SU-DHL-6 (cell line): Measurements from ENCODE around the gene ELMO1.
A peak's percentile ranks its signal among the peaks of the same experiment; 100 is the strongest.

Source experiments
- H2AFZ ChIP-seq: fragments of 200-600 bp; sonication (generic); 2 replicates; pipeline ENCODE4 v1.6.1; 2014; ENCODE audit warnings: low read depth, mild to moderate bottlenecking, moderate library complexity, mixed read lengths, antibody characterized with exemption, low read length; ENCODE audit not compliant: severe bottlenecking
- H3F3A ChIP-seq: fragments of 200-600 bp; shearing (Covaris generic); 2 replicates; pipeline ENCODE4 v1.6.0; 2016; ENCODE audit warnings: antibody characterized with exemption, mild to moderate bottlenecking; ENCODE audit not compliant: insufficient read depth
- H3K27ac ChIP-seq: fragments of 200-600 bp; sonication (generic); 2 replicates; pipeline ENCODE4 v1.5.1; 2016; ENCODE audit warnings: low read depth, mild to moderate bottlenecking, low read length, moderate library complexity, mixed read lengths
- H3K27me3 ChIP-seq: fragments of 200-600 bp; sonication (generic), shearing (Covaris generic); 2 replicates; pipeline ENCODE4 v1.6.0; 2014; ENCODE audit warnings: mild to moderate bottlenecking, low read length
- H3K36me3 ChIP-seq: fragments of 200-600 bp; sonication (generic); 2 replicates; pipeline ENCODE4 v1.6.1; 2014; ENCODE audit warnings: mild to moderate bottlenecking, low read length, mixed read lengths
- H3K4me2 ChIP-seq: fragments of 300-600, 200-600 bp; shearing (Covaris generic), sonication (generic); 2 replicates; pipeline ENCODE4 v1.6.0; 2014; ENCODE audit warnings: low read length, low read depth, mild to moderate bottlenecking; ENCODE audit not compliant: poor library complexity, severe bottlenecking
- H3K4me3 ChIP-seq: fragments of 200-600 bp; sonication (generic); 2 replicates; pipeline ENCODE4 v1.5.1; 2014; ENCODE audit warnings: antibody characterized with exemption, low read length, mild to moderate bottlenecking, mixed read lengths; ENCODE audit not compliant: insufficient read depth, poor library complexity, severe bottlenecking
- H3K79me2 ChIP-seq: fragments of 200-600 bp; sonication (generic); 2 replicates; pipeline ENCODE4 v1.6.1; 2014; ENCODE audit warnings: mild to moderate bottlenecking, low read length, moderate library complexity; ENCODE audit not compliant: insufficient read depth
- H3K9ac ChIP-seq: fragments of 200-600 bp; sonication (generic); 2 replicates; pipeline ENCODE4 v1.7.0; 2014; ENCODE audit warnings: mild to moderate bottlenecking, low read length
- H3K9me2 ChIP-seq: fragments of 200-600 bp; sonication (generic); replicated peaks from 2 replicates; pipeline ENCODE4 v1.6.1; 2014; ENCODE audit warnings: low read length; ENCODE audit not compliant: insufficient read depth
- H3K9me3 ChIP-seq: fragments of 200-600 bp; sonication (generic); 2 replicates; pipeline ENCODE4 v1.6.1; 2014; ENCODE audit warnings: low read length, mixed read lengths; ENCODE audit not compliant: insufficient read depth
- H4K20me1 ChIP-seq: fragments of 200-600 bp; sonication (generic); 2 replicates; pipeline ENCODE4 v1.6.1; 2014; ENCODE audit warnings: low read depth, mild to moderate bottlenecking, antibody characterized with exemption, low read length, moderate library complexity, mixed read lengths
- EZH2phosphoT487 ChIP-seq: fragments of 200-600 bp; sonication (generic), shearing (Covaris generic); conservative IDR thresholded peaks from 2 replicates; pipeline ENCODE4 v1.6.1; 2018; ENCODE audit warnings: mild to moderate bottlenecking, antibody characterized with exemption, low read length, moderate library complexity, mixed read lengths
- TF ChIP-seq, protein P1 (sequence below): fragments of 200-600 bp; sonication (generic); IDR thresholded peaks from one replicate; pipeline ENCODE4 v1.5.1; 2017; ENCODE audit warnings: antibody characterized with exemption, mild to moderate bottlenecking, low read length, moderate library complexity; ENCODE audit not compliant: insufficient read depth, poor library complexity, severe bottlenecking

ELMO1 gene

DNA sequence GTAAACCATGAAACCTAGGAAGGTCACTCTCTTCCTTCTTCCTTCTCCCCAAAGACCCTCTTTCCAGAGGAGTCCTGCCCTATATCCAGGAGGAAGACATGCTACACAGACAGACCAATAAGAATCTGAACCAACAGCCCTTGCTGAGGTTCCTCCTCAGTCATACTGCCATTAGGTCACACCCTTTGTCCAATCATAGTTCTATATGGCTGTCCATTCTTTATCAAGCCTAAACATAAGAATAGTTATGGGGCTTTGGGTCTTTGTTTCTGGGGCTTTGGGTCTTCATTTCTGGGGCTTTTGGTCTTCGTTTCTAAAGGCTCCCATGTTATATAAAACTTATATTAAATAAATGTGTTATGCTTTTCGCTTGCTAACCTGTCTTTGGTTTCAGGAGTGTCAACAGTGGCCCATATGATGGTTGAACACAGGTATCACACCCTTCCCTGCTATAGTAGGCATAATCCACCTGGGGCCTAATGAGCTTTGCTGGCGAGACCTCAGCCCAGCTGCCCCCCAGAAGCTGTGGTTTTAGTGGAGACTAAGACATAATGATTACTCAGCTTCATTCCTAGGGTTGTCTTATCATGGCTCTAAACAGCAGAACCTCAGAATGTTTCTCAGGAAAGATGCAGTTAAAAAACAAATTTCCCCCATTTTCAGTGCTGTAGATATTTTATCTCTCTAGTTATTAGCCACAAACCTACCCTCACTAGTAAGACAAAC is 91.6 kb downstream of the ELMO1 start:
- Histone ChIP-seq H3F3A (no peaks in the 10 kb centered on the region), H3K4me3 (no peak overlapping the region), H4K20me1 (no peaks in the 10 kb centered on the region), H3K9me3 (no peaks in the 10 kb centered on the region), H3K9ac (no peak overlapping the region), H3K9me2 (no peaks in the 10 kb centered on the region), H3K27ac (no peak overlapping the region), H3K4me2 (no peak overlapping the region), H3K27me3 (no peaks in the 10 kb centered on the region), H2AFZ (no peak overlapping the region), H3K36me3 (no peaks in the 10 kb centered on the region), H3K79me2 (no peaks in the 10 kb centered on the region)
- no peak for TF ChIP-seq EZH2phosphoT487
- TF ChIP-seq, protein P1, sequence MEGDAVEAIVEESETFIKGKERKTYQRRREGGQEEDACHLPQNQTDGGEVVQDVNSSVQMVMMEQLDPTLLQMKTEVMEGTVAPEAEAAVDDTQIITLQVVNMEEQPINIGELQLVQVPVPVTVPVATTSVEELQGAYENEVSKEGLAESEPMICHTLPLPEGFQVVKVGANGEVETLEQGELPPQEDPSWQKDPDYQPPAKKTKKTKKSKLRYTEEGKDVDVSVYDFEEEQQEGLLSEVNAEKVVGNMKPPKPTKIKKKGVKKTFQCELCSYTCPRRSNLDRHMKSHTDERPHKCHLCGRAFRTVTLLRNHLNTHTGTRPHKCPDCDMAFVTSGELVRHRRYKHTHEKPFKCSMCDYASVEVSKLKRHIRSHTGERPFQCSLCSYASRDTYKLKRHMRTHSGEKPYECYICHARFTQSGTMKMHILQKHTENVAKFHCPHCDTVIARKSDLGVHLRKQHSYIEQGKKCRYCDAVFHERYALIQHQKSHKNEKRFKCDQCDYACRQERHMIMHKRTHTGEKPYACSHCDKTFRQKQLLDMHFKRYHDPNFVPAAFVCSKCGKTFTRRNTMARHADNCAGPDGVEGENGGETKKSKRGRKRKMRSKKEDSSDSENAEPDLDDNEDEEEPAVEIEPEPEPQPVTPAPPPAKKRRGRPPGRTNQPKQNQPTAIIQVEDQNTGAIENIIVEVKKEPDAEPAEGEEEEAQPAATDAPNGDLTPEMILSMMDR, result no peak

DNA sequence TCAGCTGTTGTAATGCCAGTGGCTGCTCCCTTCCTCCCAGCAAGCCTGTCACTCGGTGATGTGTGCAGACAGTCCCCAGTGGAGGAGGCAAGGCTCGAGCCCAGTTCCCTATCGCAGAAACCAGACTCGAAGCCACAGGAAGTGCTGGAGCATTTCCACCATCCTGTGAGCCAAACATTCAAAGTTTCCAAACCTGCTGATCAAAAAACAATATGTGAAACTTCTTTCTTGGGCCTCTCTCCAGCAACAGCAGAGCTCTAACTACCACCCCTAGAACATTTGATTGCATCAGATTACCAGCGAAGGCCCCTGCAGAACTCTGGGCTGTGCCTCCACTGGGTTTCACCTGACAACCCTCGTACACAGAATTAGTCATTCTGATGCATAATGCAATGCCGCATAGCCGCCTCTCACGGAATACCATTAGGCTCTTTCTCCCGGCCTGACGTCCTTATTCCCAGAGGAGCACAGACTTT is 94.0 kb downstream of the ELMO1 start:
- Histone ChIP-seq H3K27me3 (no peaks in the 10 kb centered on the region), H3K9me3 (no peaks in the 10 kb centered on the region), H3K9me2 (no peaks in the 10 kb centered on the region), H3K9ac (no peak overlapping the region), H3K4me3 (no peak overlapping the region), H3K79me2 (no peaks in the 10 kb centered on the region), H3K4me2 (no peak overlapping the region), H4K20me1 (no peaks in the 10 kb centered on the region), H3K36me3 (no peaks in the 10 kb centered on the region), H3F3A (no peaks in the 10 kb centered on the region), H2AFZ (no peak overlapping the region), H3K27ac (no peak overlapping the region)
- TF ChIP-seq, protein P1, result no peak
- no peak for TF ChIP-seq EZH2phosphoT487

DNA sequence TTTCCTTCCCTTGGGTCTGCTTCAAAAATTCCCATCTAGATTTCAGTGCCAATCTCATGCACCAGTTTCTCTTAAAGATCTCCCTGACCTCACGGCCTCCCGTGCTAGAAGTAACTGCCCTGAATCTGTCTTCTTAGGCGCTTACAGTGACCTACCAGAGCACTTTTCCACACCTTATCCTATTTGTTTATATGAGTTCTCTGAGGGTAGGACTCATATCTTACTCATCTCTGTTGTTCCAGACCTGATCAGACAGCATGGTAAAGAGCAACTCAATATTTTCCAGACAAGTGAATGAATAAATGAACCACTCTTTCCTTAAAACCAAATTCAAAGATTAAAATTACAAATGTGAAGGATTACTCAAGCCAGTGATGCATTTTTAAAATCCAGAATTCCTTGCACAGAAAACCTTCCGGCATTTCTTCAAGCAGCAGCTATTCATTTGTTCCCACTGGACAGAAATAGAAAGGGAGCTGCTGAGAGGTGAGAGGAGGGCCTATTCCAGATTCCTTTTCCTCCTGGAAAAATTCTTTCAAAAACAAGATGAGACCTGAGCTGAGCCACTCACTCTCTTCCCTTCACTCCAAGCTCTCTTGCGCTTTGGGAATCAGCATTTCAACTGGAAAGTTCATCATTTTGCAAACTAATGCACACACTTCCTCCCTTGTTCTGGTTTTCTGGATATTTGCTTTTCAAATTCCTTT is 94.6 kb downstream of the ELMO1 start:
- Histone ChIP-seq H3K4me3 (no peak overlapping the region), H3K9me3 (no peaks in the 10 kb centered on the region), H3K9me2 (no peaks in the 10 kb centered on the region), H4K20me1 (no peaks in the 10 kb centered on the region), H3K9ac (no peak overlapping the region), H2AFZ (peak overlapping the region; percentile 87), H3K27me3 (no peaks in the 10 kb centered on the region), H3K79me2 (no peaks in the 10 kb centered on the region), H3K27ac (no peak overlapping the region), H3K4me2 (peak overlapping the region; percentile 61), H3K36me3 (no peaks in the 10 kb centered on the region), H3F3A (no peaks in the 10 kb centered on the region)
- TF ChIP-seq, protein P1, result no peak
- TF ChIP-seq EZH2phosphoT487, result no peak
